Keratinocyte (primary cell): ENCODE data around the gene CEMP1. TPM values are rescaled to one million over a fixed set of nuclear protein-coding genes. Genes with fewer than 3 reads are reported as not detected.

Experiments used
- DNase-seq: peaks from one replicate; pipeline ENCODE4 v3.0.0-alpha.2; 2011; ENCODE audit warnings: low read depth, missing footprints, low spot score
- FAIRE-seq: peaks from 2 replicates; lab custom pipeline; 2011; peaks lifted over from hg19 to GRCh38; lab: Jason Lieb, UNC
- H2AFZ ChIP-seq: 2 replicates; pipeline ENCODE4 v1.6.0; 2012; ENCODE audit warnings: low read length, control low read depth, inconsistent platforms; ENCODE audit not compliant: control insufficient read depth
- H3K27ac ChIP-seq: 2 replicates; pipeline ENCODE4 v1.5.1; 2011; ENCODE audit warnings: low read length; ENCODE audit not compliant: control insufficient read depth, insufficient read depth
- H3K27me3 ChIP-seq: 3 replicates; pipeline ENCODE4 v1.6.0; 2011; ENCODE audit warnings: low read length; ENCODE audit not compliant: control insufficient read depth, insufficient read depth; ENCODE audit errors: extremely low read depth
- H3K36me3 ChIP-seq, 2 experiments: 2 replicates in 1 of 2; 3 replicates in 1 of 2; pipeline ENCODE4 v1.5.1; 2011; ENCODE audit warnings: low read length in 2 of 2, mild to moderate bottlenecking in 1 of 2; ENCODE audit not compliant: control insufficient read depth in 2 of 2, insufficient read depth in 2 of 2; ENCODE audit errors: extremely low read depth in 1 of 2
- H3K4me1 ChIP-seq: 3 replicates; pipeline ENCODE4 v1.5.1; 2011; ENCODE audit warnings: low read length; ENCODE audit not compliant: control insufficient read depth, insufficient read depth; ENCODE audit errors: extremely low read depth
- H3K4me2 ChIP-seq: 3 replicates; pipeline ENCODE4 v1.6.0; 2011; ENCODE audit warnings: low read depth, low read length; ENCODE audit not compliant: control insufficient read depth, insufficient read depth; ENCODE audit errors: extremely low read depth
- H3K4me3 ChIP-seq, 3 experiments: fragments of 200-600 bp in 1 of 3; sonication (generic) in 1 of 3; 2 replicates in 2 of 3; 3 replicates in 1 of 3; pipeline ENCODE4 v1.5.1; 2011 to 2016; ENCODE audit warnings: low read length in 3 of 3, mild to moderate bottlenecking in 3 of 3, control low read depth in 2 of 3, inconsistent platforms in 1 of 3, low read depth in 1 of 3, mixed read lengths in 1 of 3, mixed run types in 1 of 3, moderate library complexity in 1 of 3; ENCODE audit not compliant: control insufficient read depth in 2 of 3, insufficient read depth in 2 of 3; ENCODE audit errors: extremely low read depth in 1 of 3
- H3K79me2 ChIP-seq: 2 replicates; pipeline ENCODE4 v1.6.0; 2012; ENCODE audit warnings: low read length; ENCODE audit not compliant: control insufficient read depth, insufficient read depth
- H3K9ac ChIP-seq: 3 replicates; pipeline ENCODE4 v1.6.0; 2011; ENCODE audit warnings: low read length; ENCODE audit not compliant: control insufficient read depth, insufficient read depth; ENCODE audit errors: extremely low read depth
- H3K9me1 ChIP-seq: 3 replicates; pipeline ENCODE4 v1.6.0; 2011; ENCODE audit warnings: low read length; ENCODE audit not compliant: control insufficient read depth, insufficient read depth; ENCODE audit errors: extremely low read depth
- H3K9me3 ChIP-seq: 2 replicates; pipeline ENCODE4 v1.5.1; 2012; ENCODE audit warnings: low read depth, low read length; ENCODE audit not compliant: control insufficient read depth
- H4K20me1 ChIP-seq: 3 replicates; pipeline ENCODE4 v1.6.0; 2011; ENCODE audit warnings: low read length; ENCODE audit not compliant: control insufficient read depth, insufficient read depth; ENCODE audit errors: extremely low read depth
- CTCF ChIP-seq, 3 experiments: IDR thresholded peaks in 1 of 3; conservative IDR thresholded peaks in 1 of 3; optimal IDR thresholded peaks in 1 of 3; 2 replicates in 2 of 3; 3 replicates in 1 of 3; pipeline versions ENCODE3 to v1.5.1; 2011; ENCODE audit warnings: low read length in 3 of 3, mild to moderate bottlenecking in 3 of 3, moderate library complexity in 2 of 3, control low read depth in 1 of 3, inconsistent platforms in 1 of 3; ENCODE audit not compliant: insufficient read depth in 2 of 3; ENCODE audit errors: extremely low read depth in 1 of 3
- EZH2 ChIP-seq: IDR thresholded peaks from one replicate; pipeline ENCODE4 v1.6.1; 2012; ENCODE audit warnings: inconsistent platforms, mild to moderate bottlenecking, low read length, moderate library complexity
- dilution Hi-C: fragments of 300-500 bp; cut with MboI; formaldehyde crosslinking; loops from one replicate; pipeline ENCODE4 v1.7.0; 2020; ENCODE audit warnings: low sequenced_read_pairs; ENCODE audit not compliant: extremely low pct_ligation_motif_present
- polyA plus RNA-seq, 5 experiments: library from polyadenylated mRNA; depleted of rRNA in 3 of 5; stranded (reverse) in 3 of 5; stranded (forward) in 1 of 5; unstranded in 1 of 5; fragments of >200 nt; gene quantifications; 1 replicate in 1 of 5; 2 replicates in 3 of 5; 3 replicates in 1 of 5; pipeline versions ENCODE4 v1.2.1 to v1.2.3, GENCODE V29; 2011 to 2012; ENCODE audit warnings: missing spikeins in 2 of 5, low read depth in 1 of 5, low replicate concordance in 1 of 5

CEMP1 gene
- polyA plus RNA-seq, 1 donor (not counting 4 experiments of a cell fraction or from before 2014, with no cell fraction given), result not detected

DNA sequence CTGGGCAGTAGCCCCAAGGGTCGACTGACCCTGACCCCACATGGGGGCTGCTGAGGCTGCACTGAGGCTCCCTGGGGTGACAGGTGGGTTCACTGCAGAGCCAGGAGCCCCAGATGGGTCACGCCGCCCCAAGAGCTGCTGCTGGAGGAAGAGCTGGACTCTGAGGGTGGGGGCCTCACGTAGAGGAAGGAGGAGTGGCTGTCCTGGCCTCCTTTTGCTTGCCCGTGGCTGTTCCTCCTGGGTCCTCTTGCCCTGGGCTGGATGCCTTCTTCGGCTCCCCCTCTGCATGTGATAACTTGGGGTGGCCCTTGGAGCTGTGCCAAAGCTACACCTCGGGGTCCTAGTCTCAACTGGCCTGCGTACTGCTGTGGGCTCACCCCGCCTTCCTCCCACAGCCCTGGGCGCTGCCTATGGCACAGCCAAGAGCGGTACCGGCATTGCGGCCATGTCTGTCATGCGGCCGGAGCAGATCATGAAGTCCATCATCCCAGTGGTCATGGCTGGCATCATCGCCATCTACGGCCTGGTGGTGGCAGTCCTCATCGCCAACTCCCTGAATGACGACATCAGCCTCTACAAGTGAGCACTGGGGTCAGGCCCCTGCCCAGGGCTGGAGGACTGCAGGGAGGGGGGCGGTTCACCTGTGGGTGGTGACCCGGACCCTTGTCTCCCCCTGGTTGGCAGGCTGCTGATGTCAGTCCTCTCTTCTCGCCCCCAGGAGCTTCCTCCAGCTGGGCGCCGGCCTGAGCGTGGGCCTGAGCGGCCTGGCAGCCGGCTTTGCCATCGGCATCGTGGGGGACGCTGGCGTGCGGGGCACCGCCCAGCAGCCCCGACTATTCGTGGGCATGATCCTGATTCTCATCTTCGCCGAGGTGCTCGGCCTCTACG is 12.1 kb downstream of the CEMP1 start:
- H3K4me2 ChIP-seq, result no peak overlapping the region
- TF ChIP-seq CTCF (optimal IDR thresholded peaks at IDR 0.05 in 1 of 3, IDR thresholded peaks at IDR 0.05 in 1 of 3, conservative IDR thresholded peaks at IDR 0.05 in 1 of 3; ENCODE audit: extremely low read depth in 1 of 3, insufficient read depth in 2 of 3, low read length in 3 of 3) (peak in 1 of 3 experiments; percentile 1), EZH2 (no peak)
- FAIRE-seq (no peak), DNase-seq (no peak)
- H2AFZ ChIP-seq, result no peak overlapping the region
- H3K36me3 ChIP-seq, result peaks cover 10 to 22% of the 10 kb centered on the region in 2 experiments
- H3K27ac ChIP-seq, result no peak overlapping the region
- peaks cover 67% of the 10 kb centered on the region for H3K79me2 ChIP-seq
- dilution Hi-C loops, result no loop called here
- no peaks in the 10 kb centered on the region for H3K9me3 ChIP-seq
- peaks cover 37% of the 10 kb centered on the region for H3K4me1 ChIP-seq
- H3K9me1 ChIP-seq, result peaks cover 14% of the 10 kb centered on the region
- peaks cover 38% of the 10 kb centered on the region for H4K20me1 ChIP-seq
- H3K9ac ChIP-seq, result no peak overlapping the region
- no peaks in the 10 kb centered on the region for H3K27me3 ChIP-seq
- H3K4me3 ChIP-seq, result no peak overlapping the region

GRCh38 chr16:2517954-2518605 is 13.1 kb downstream of the CEMP1 start:
- Histone ChIP-seq H3K27ac (no peak overlapping the region), H3K4me1 (peaks cover 40% of the 10 kb centered on the region), H3K4me2 (no peak overlapping the region), H3K27me3 (no peaks in the 10 kb centered on the region), H4K20me1 (peaks cover 38% of the 10 kb centered on the region), H3K36me3 (peaks cover 5 to 13% of the 10 kb centered on the region in 2 experiments), H3K79me2 (peaks cover 66% of the 10 kb centered on the region), H2AFZ (no peak overlapping the region), H3K9ac (no peak overlapping the region), H3K9me3 (no peaks in the 10 kb centered on the region), H3K4me3 (no peak overlapping the region), H3K9me1 (peaks cover 14% of the 10 kb centered on the region)
- TF ChIP-seq EZH2 (no peak), CTCF (optimal IDR thresholded peaks at IDR 0.05 in 1 of 3, IDR thresholded peaks at IDR 0.05 in 1 of 3, conservative IDR thresholded peaks at IDR 0.05 in 1 of 3; ENCODE audit: extremely low read depth in 1 of 3, insufficient read depth in 2 of 3, low read length in 3 of 3) (no peak)
- dilution Hi-C loops, result no loop called here
- no peak for DNase-seq
- no peak for FAIRE-seq
